Astrocyte of the hippocampus (primary cell): ENCODE results near the gene TMPRSS13.
A peak's percentile ranks its signal among the peaks of the same experiment; 100 is the strongest.
"Not testable (repeated sequence)": the region's sequence is repeated elsewhere in the genome, so short reads cannot be mapped to it uniquely, and the experiment has no call there.

Source experiments
- DNase-seq: peaks from one replicate; pipeline ENCODE4 v3.0.0; 2011; ENCODE audit warnings: low read depth, low spot score

TMPRSS13 gene

GRCh38 chr11:117950993-117951961 lies 22.1 kb upstream of the TMPRSS13 start:
- DNase-seq, result no peak

GRCh38 chr11:117950301-117950700 lies 21.1 kb upstream of the TMPRSS13 start:
- no peak for DNase-seq

- DNase-seq, result no peak
Measured at GRCh38 chr11:117949062-117949461, 19.9 kb upstream of the TMPRSS13 start.

GRCh38 chr11:117948466-117948865 lies 19.3 kb upstream of the TMPRSS13 start:
- DNase-seq, result not testable (repeated sequence)

- DNase-seq, result not testable (repeated sequence)
Measured at GRCh38 chr11:117947751-117948150, 18.5 kb upstream of the TMPRSS13 start.

- DNase-seq, result peak; percentile 94
Measured at GRCh38 chr11:117946842-117947526, 17.8 kb upstream of the TMPRSS13 start.

- DNase-seq, result no peak
Measured at GRCh38 chr11:117946156-117946841, 17.1 kb upstream of the TMPRSS13 start.

- DNase-seq, result no peak
Measured at GRCh38 chr11:117945047-117945810, 16.0 kb upstream of the TMPRSS13 start.

- no peak for DNase-seq
Measured at GRCh38 chr11:117944554-117944953, 15.4 kb upstream of the TMPRSS13 start.

- no peak for DNase-seq
Measured at GRCh38 chr11:117941976-117942654, 12.9 kb upstream of the TMPRSS13 start.

GRCh38 chr11:117941163-117941707 lies 12.0 kb upstream of the TMPRSS13 start:
- peak; percentile 11 for DNase-seq

GRCh38 chr11:117940736-117941135 lies 11.5 kb upstream of the TMPRSS13 start:
- no peak for DNase-seq

- no peak for DNase-seq
Measured at GRCh38 chr11:117936973-117937372, 7.8 kb upstream of the TMPRSS13 start.

- no peak for DNase-seq
Measured at GRCh38 chr11:117934526-117935307, 5.5 kb upstream of the TMPRSS13 start.

- DNase-seq, result no peak
Measured at GRCh38 chr11:117933930-117934329, 4.7 kb upstream of the TMPRSS13 start.

GRCh38 chr11:117933475-117933874 lies 4.3 kb upstream of the TMPRSS13 start:
- no peak for DNase-seq

GRCh38 chr11:117932947-117933346 lies 3.7 kb upstream of the TMPRSS13 start:
- no peak for DNase-seq

GRCh38 chr11:117932426-117932825 lies 3.2 kb upstream of the TMPRSS13 start:
- no peak for DNase-seq

GRCh38 chr11:117931971-117932370 lies 2.8 kb upstream of the TMPRSS13 start:
- DNase-seq, result peak; percentile 46
